ENCODE measurements around the gene IBTK. TPM values are rescaled to one million over a fixed set of nuclear protein-coding genes. Genes with fewer than 3 reads are reported as not detected.

IBTK gene
- total and polyA plus RNA-seq, 2 of the 4 experiments (the other 2 are of a cell fraction), result 9.7 to 45.0 TPM

DNA sequence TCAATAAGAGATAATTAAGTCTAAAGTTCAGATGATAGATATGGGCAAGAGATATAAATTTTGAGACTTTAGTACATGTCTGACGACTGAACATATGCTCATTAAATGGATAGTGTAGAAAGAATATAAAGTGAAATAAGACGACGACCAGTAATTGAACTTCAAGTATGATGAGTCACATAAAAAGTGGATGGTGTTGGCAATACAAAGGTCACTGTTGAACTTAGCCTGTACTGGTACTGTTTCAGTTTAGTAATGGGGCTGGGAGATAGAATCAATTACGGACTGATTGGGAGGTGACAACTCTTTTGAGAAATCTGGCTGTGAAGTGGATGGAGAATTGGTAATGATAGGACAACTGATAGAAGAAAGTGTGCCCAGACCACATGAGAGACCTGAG, 68.1 kb downstream of the IBTK start:
- no peaks in the 10 kb centered on the region for H3K4me1 ChIP-seq (ENCODE audit: control insufficient read depth, insufficient read depth, low read length)
- no peak overlapping the region for H2BK120ac ChIP-seq (ENCODE audit: low read depth, low read length)
- H3K9ac ChIP-seq (ENCODE audit: low read depth, low read length), result no peak overlapping the region
- no peak overlapping the region for H4K5ac ChIP-seq (ENCODE audit: low read depth, low read length)
- no peak overlapping the region for H3K56ac ChIP-seq (ENCODE audit: extremely low read depth, insufficient read depth, low read length)
- no peak overlapping the region for H3K4me2 ChIP-seq (ENCODE audit: low read depth, low read length)
- H2AFZ ChIP-seq (replicated peaks; ENCODE audit: low read length, poor library complexity), result no peak overlapping the region
- no peak overlapping the region for H3K4me3 ChIP-seq (ENCODE audit: insufficient read depth, low read depth, low read length)
- CTCF ChIA-PET, result no interaction called here
- H2BK20ac ChIP-seq (ENCODE audit: low read depth, low read length), result no peak overlapping the region
- no peak overlapping the region for H2AK5ac ChIP-seq (ENCODE audit: low read depth, low read length)
- H3K4ac ChIP-seq (ENCODE audit: low read depth, low read length), result no peak overlapping the region
- H2BK15ac ChIP-seq (ENCODE audit: low read depth, low read length), result no peak overlapping the region
- POLR2A ChIA-PET (ENCODE audit: unreplicated experiment), result no interaction called here
- H3K79me1 ChIP-seq (ENCODE audit: low read depth in 1 of 2, low read length in 2 of 2), result peaks cover 0 to 8% of the 10 kb centered on the region in 2 experiments
- H3K27ac ChIP-seq (ENCODE audit: insufficient read depth, low read length), result no peak overlapping the region
- H3K18ac ChIP-seq (ENCODE audit: low read depth, low read length), result no peak overlapping the region
- H3K14ac ChIP-seq (replicated peaks; ENCODE audit: low read depth, low read length), result no peak overlapping the region
- TF ChIP-seq MAZ (IDR thresholded peaks at IDR 0.05; ENCODE audit: borderline replicate concordance, low read depth, low read length) (no peak), POLR2A (IDR thresholded peaks at IDR 0.05; ENCODE audit: low read depth, low read length) (no peak), SMC3 (IDR thresholded peaks at IDR 0.05; ENCODE audit: low read depth, low read length) (no peak), NFE2L2 (IDR thresholded peaks at IDR 0.05; ENCODE audit: low read depth, low read length) (no peak), CHD1 (IDR thresholded peaks at IDR 0.05; ENCODE audit: low read depth, low read length) (no peak)
- TF ChIP-seq, protein P1, sequence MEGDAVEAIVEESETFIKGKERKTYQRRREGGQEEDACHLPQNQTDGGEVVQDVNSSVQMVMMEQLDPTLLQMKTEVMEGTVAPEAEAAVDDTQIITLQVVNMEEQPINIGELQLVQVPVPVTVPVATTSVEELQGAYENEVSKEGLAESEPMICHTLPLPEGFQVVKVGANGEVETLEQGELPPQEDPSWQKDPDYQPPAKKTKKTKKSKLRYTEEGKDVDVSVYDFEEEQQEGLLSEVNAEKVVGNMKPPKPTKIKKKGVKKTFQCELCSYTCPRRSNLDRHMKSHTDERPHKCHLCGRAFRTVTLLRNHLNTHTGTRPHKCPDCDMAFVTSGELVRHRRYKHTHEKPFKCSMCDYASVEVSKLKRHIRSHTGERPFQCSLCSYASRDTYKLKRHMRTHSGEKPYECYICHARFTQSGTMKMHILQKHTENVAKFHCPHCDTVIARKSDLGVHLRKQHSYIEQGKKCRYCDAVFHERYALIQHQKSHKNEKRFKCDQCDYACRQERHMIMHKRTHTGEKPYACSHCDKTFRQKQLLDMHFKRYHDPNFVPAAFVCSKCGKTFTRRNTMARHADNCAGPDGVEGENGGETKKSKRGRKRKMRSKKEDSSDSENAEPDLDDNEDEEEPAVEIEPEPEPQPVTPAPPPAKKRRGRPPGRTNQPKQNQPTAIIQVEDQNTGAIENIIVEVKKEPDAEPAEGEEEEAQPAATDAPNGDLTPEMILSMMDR (conservative IDR thresholded peaks at IDR 0.05; ENCODE audit: low read depth, low read length), result no peak
- H3K9me1 ChIP-seq (ENCODE audit: insufficient read depth, low read length), result no peaks in the 10 kb centered on the region
- peak; percentile 3 for DNase-seq
- no peak overlapping the region for H2AK9ac ChIP-seq (replicated peaks; ENCODE audit: low read depth, low read length, poor library complexity)
- no peak overlapping the region for H3K23ac ChIP-seq (ENCODE audit: low read depth, low read length)
- 86% methylated on average over 4 of the region's 4 CpGs; no CpG with 5 or more reads in 1 of the 2 experiments for WGBS, 2 experiments (ENCODE audit: extremely low coverage in 2 of 2, insufficient read length in 1 of 2)
- no peak overlapping the region for H4K8ac ChIP-seq (ENCODE audit: low read depth in 2 of 2, low read length in 2 of 2)
- in situ Hi-C loops (cut with MboI; ENCODE audit: low sequenced_read_pairs), result no loop called here
- no peaks in the 10 kb centered on the region for H4K20me1 ChIP-seq (ENCODE audit: insufficient read depth, low read length)
- intact Hi-C loops (cut with micrococcal nuclease), result loop anchor here (2.0 to 10.0 kb wide), 3 partner anchors 285 to 937 kb away; partner anchors contain the start of gene TENT5A
- no peak overlapping the region for H4K91ac ChIP-seq (ENCODE audit: insufficient read depth, low read depth, low read length)
- H2BK5ac ChIP-seq (ENCODE audit: low read depth, low read length, poor library complexity, severe bottlenecking), result no peak overlapping the region
- H3K9me3 ChIP-seq (ENCODE audit: control insufficient read depth, insufficient read depth, low read length), result no peaks in the 10 kb centered on the region
- peaks cover 10% of the 10 kb centered on the region for H3K36me3 ChIP-seq (ENCODE audit: control insufficient read depth, insufficient read depth, low read length)
- dilution Hi-C loops (cut with HindIII; ENCODE audit: low sequenced_read_pairs, unreplicated experiment), result no loop called here
- no peak for ATAC-seq (ENCODE audit: low read depth)
- H3K27me3 ChIP-seq (ENCODE audit: control insufficient read depth, insufficient read depth, low read length), result no peaks in the 10 kb centered on the region
- BruUV-seq (replicated peaks), result no TSS peak

Data from IMR-90 (cell line).